ENCODE measurements around the gene TANC1. TPM values are rescaled to one million over a fixed set of nuclear protein-coding genes. Genes with fewer than 3 reads are reported as not detected.

Gene TANC1
- total and polyA plus RNA-seq, 7 donors, result 3.6 to 74.5 (median 47.0) TPM

- DNase-seq, result no peak
- Histone ChIP-seq H3K4me3 (no peak overlapping the region), H3K36me3 (no peaks in the 10 kb centered on the region), H3K27me3 (no peaks in the 10 kb centered on the region), H3K9me3 (no peaks in the 10 kb centered on the region), H3K4me1 (peaks cover 0 to 48% (median 26%) of the 10 kb centered on the region in 4 donors), H3K27ac (no peak overlapping the region)
- intact Hi-C loops (cut with DNase I), result no loop called here
- 70 to 85% methylated on average over 4 of the region's 4 CpGs for WGBS, 2 donors
- TF ChIP-seq EP300 (IDR thresholded peaks at IDR 0.05) (no peak), POLR2A (IDR thresholded peaks at IDR 0.05) (no peak), POLR2AphosphoS5 (IDR thresholded peaks at IDR 0.05) (no peak), CTCF (IDR thresholded peaks at IDR 0.05) (peak in 2 of 4 experiments; percentile 14 to 33)
Measured at GRCh38 chr2:158996378-158996993, 28.0 kb downstream of the TANC1 start.

- intact Hi-C loops (cut with DNase I), result no loop called here
- DNase-seq, result no peak
- peaks cover 0 to 53% (median 28%) of the 10 kb centered on the region in 4 donors for H3K4me1 ChIP-seq
Measured at GRCh38 chr2:158997037-158997790, 28.8 kb downstream of the TANC1 start.

GRCh38 chr2:158998551-158999248 lies 30.3 kb downstream of the TANC1 start:
- intact Hi-C loops (cut with DNase I), result no loop called here

More at GRCh38 chr2:158997037-158997790, 28.8 kb downstream of the TANC1 start:
- Histone ChIP-seq H3K4me3 (no peak overlapping the region), H3K27me3 (no peaks in the 10 kb centered on the region), H3K9me3 (no peaks in the 10 kb centered on the region), H3K36me3 (no peaks in the 10 kb centered on the region), H3K27ac (no peak overlapping the region)
- TF ChIP-seq POLR2AphosphoS5 (IDR thresholded peaks at IDR 0.05) (no peak), EP300 (IDR thresholded peaks at IDR 0.05) (no peak), POLR2A (IDR thresholded peaks at IDR 0.05) (no peak), CTCF (IDR thresholded peaks at IDR 0.05) (no peak)
- 23 to 48% methylated on average over 4 of the region's 4 CpGs for WGBS, 2 donors

GRCh38 chr2:158999458-158999857 lies 31.0 kb downstream of the TANC1 start:
- TF ChIP-seq EP300 (IDR thresholded peaks at IDR 0.05) (no peak), CTCF (IDR thresholded peaks at IDR 0.05) (no peak)
- H3K9me3 ChIP-seq, result no peaks in the 10 kb centered on the region
- no peaks in the 10 kb centered on the region for H3K27me3 ChIP-seq
- no peak for DNase-seq
- no peaks in the 10 kb centered on the region for H3K36me3 ChIP-seq
- peaks cover 0 to 48% (median 34%) of the 10 kb centered on the region in 4 donors for H3K4me1 ChIP-seq
- 52 to 80% methylated on average over 4 of the region's 4 CpGs for WGBS, 2 donors
- intact Hi-C loops (cut with DNase I), result no loop called here
- H3K27ac ChIP-seq, result peak overlapping the region in 3 of 4 donors; percentile 11 to 33 (median 30)
- no peak overlapping the region for H3K4me3 ChIP-seq

More at GRCh38 chr2:158998551-158999248, 30.3 kb downstream of the TANC1 start:
- TF ChIP-seq CTCF (IDR thresholded peaks at IDR 0.05) (no peak), POLR2A (IDR thresholded peaks at IDR 0.05) (no peak), EP300 (IDR thresholded peaks at IDR 0.05) (no peak), POLR2AphosphoS5 (IDR thresholded peaks at IDR 0.05) (no peak)
- Histone ChIP-seq H3K27ac (peak overlapping the region in 3 of 4 donors; percentile 11 to 33 (median 30)), H3K4me1 (peaks cover 0 to 56% (median 39%) of the 10 kb centered on the region in 4 donors), H3K4me3 (no peak overlapping the region), H3K27me3 (no peaks in the 10 kb centered on the region), H3K9me3 (no peaks in the 10 kb centered on the region), H3K36me3 (no peaks in the 10 kb centered on the region)
- DNase-seq, result no peak
- WGBS, 2 donors, result 72 to 76% methylated on average over 6 of the region's 6 CpGs

Data from sigmoid colon (tissue), 7 donors.